Measurements from ENCODE around the gene SV2B. TPM values are rescaled to one million over a fixed set of nuclear protein-coding genes. Genes with fewer than 3 reads are reported as not detected.

SV2B gene
- total RNA-seq, 1 experiment from 2014 or later = 0.44 TPM

GRCh38 chr15:91114301-91114700 lies 14.2 kb downstream of the SV2B start:
- H3K4me3 Mint-ChIP-seq (ENCODE audit: unreplicated experiment) = no peak overlapping the region
- intact Hi-C loops (cut with micrococcal nuclease) = no loop called here
- ChIA-PET POLR2A (interaction anchor here (0.6 kb wide), 1 partner anchor 74 kb away, joined by 3 read pairs; no protein-coding TSS in a partner anchor), CTCF (interaction anchor here (1.5 kb wide), 1 partner anchor 58 kb away, joined by 4 read pairs; no protein-coding TSS in a partner anchor)
- H3K27ac Mint-ChIP-seq (ENCODE audit: low read depth, unreplicated experiment) = no peak overlapping the region
- H3K9me3 Mint-ChIP-seq (ENCODE audit: unreplicated experiment) = no peaks in the 10 kb centered on the region
- BruUV-seq (replicated peaks) = no TSS peak
- no peak for DNase-seq (ENCODE audit: unreplicated experiment)
- TF ChIP-seq CTCF (IDR thresholded peaks at IDR 0.05; ENCODE audit: unreplicated experiment) = no peak
- H3K4me1 Mint-ChIP-seq (ENCODE audit: insufficient read depth, unreplicated experiment) = no peaks in the 10 kb centered on the region
- H3K36me3 Mint-ChIP-seq (ENCODE audit: insufficient read depth, unreplicated experiment) = no peaks in the 10 kb centered on the region
- H3K27me3 Mint-ChIP-seq (ENCODE audit: insufficient read depth, unreplicated experiment) = peaks cover 9% of the 10 kb centered on the region

- Mint-ChIP-seq H3K36me3 (ENCODE audit: insufficient read depth, unreplicated experiment) (no peaks in the 10 kb centered on the region), H3K9me3 (ENCODE audit: unreplicated experiment) (no peaks in the 10 kb centered on the region), H3K27ac (ENCODE audit: low read depth, unreplicated experiment) (no peak overlapping the region), H3K4me3 (ENCODE audit: unreplicated experiment) (no peak overlapping the region), H3K4me1 (ENCODE audit: insufficient read depth, unreplicated experiment) (no peaks in the 10 kb centered on the region), H3K27me3 (ENCODE audit: insufficient read depth, unreplicated experiment) (peaks cover 9% of the 10 kb centered on the region)
- ChIA-PET CTCF (interaction anchor here (1.1 to 1.3 kb wide), 2 partner anchors 11 to 25 kb away, joined by 4 read pairs; no protein-coding TSS in a partner anchor), POLR2A (interaction anchor here (0.6 kb wide), 1 partner anchor 31 kb away, joined by 3 read pairs; no protein-coding TSS in a partner anchor)
- no TSS peak for BruUV-seq (replicated peaks)
- intact Hi-C loops (cut with micrococcal nuclease) = no loop called here
- no peak for TF ChIP-seq CTCF (IDR thresholded peaks at IDR 0.05; ENCODE audit: unreplicated experiment)
- no peak for DNase-seq (ENCODE audit: unreplicated experiment)
These were observed 16.3 kb downstream of the SV2B start for GRCh38 chr15:91116113-91117067.

- Mint-ChIP-seq H3K36me3 (ENCODE audit: insufficient read depth, unreplicated experiment) (no peaks in the 10 kb centered on the region), H3K9me3 (ENCODE audit: unreplicated experiment) (no peaks in the 10 kb centered on the region), H3K27me3 (ENCODE audit: insufficient read depth, unreplicated experiment) (peaks cover 15% of the 10 kb centered on the region), H3K4me3 (ENCODE audit: unreplicated experiment) (no peak overlapping the region), H3K4me1 (ENCODE audit: insufficient read depth, unreplicated experiment) (no peaks in the 10 kb centered on the region), H3K27ac (ENCODE audit: low read depth, unreplicated experiment) (no peak overlapping the region)
- no peak for TF ChIP-seq CTCF (IDR thresholded peaks at IDR 0.05; ENCODE audit: unreplicated experiment)
- no peak for DNase-seq (ENCODE audit: unreplicated experiment)
- POLR2A ChIA-PET = no interaction called here
- BruUV-seq (replicated peaks) = no TSS peak
- intact Hi-C loops (cut with micrococcal nuclease) = no loop called here
- CTCF ChIA-PET = interaction anchor here (0.6 to 1.1 kb wide), 2 partner anchors 10 to 61 kb away, joined by 3 to 4 read pairs; no protein-coding TSS in a partner anchor
These were observed 17.3 kb downstream of the SV2B start for GRCh38 chr15:91117375-91117774.

- TF ChIP-seq CTCF (IDR thresholded peaks at IDR 0.05; ENCODE audit: unreplicated experiment) = no peak
- Mint-ChIP-seq H3K27ac (ENCODE audit: low read depth, unreplicated experiment) (no peak overlapping the region), H3K36me3 (ENCODE audit: insufficient read depth, unreplicated experiment) (no peaks in the 10 kb centered on the region), H3K9me3 (ENCODE audit: unreplicated experiment) (no peaks in the 10 kb centered on the region), H3K27me3 (ENCODE audit: insufficient read depth, unreplicated experiment) (peaks cover 22% of the 10 kb centered on the region), H3K4me3 (ENCODE audit: unreplicated experiment) (no peak overlapping the region), H3K4me1 (ENCODE audit: insufficient read depth, unreplicated experiment) (no peaks in the 10 kb centered on the region)
- intact Hi-C loops (cut with micrococcal nuclease) = no loop called here
- ChIA-PET CTCF (interaction anchor here (0.6 to 1.5 kb wide), 4 partner anchors 8 to 63 kb away, joined by 3 to 6 read pairs (median 4); no protein-coding TSS in a partner anchor), POLR2A (no interaction called here)
- BruUV-seq (replicated peaks) = no TSS peak
- DNase-seq (ENCODE audit: unreplicated experiment) = no peak
These were observed 18.9 kb downstream of the SV2B start for GRCh38 chr15:91118817-91119590.

All from MCF 10A (cell line).